MM.1S (cell line): ENCODE data around the gene FAM110A.

Experiments used
- DNase-seq: peaks from one replicate; pipeline ENCODE4 v3.0.0-alpha.2; 2015
- H2AFZ ChIP-seq: fragments of 300-600 bp; sonication (generic); 2 replicates; pipeline ENCODE4 v1.6.0; 2016; ENCODE audit warnings: antibody characterized with exemption, low read length
- H3F3A ChIP-seq: fragments of 300-600 bp; sonication (generic); 2 replicates; pipeline ENCODE4 v1.6.1; 2016; ENCODE audit warnings: mild to moderate bottlenecking, antibody characterized with exemption, low read length, moderate library complexity, mixed read lengths; ENCODE audit not compliant: insufficient read depth
- H3K27ac ChIP-seq: fragments of 300-600 bp; sonication (generic); 2 replicates; pipeline ENCODE4 v1.5.1; 2016; ENCODE audit warnings: mild to moderate bottlenecking, low read length
- H3K27me3 ChIP-seq: fragments of 300-600 bp; sonication (generic); replicated peaks from 2 replicates; pipeline ENCODE4 v1.6.0; 2016; ENCODE audit warnings: low read length; ENCODE audit not compliant: insufficient read depth
- H3K36me3 ChIP-seq: fragments of 300-600 bp; sonication (generic); replicated peaks from 2 replicates; pipeline ENCODE4 v1.6.1; 2016; ENCODE audit warnings: mild to moderate bottlenecking, low read length, mixed read lengths; ENCODE audit not compliant: insufficient read depth
- H3K4me1 ChIP-seq: fragments of 300-600 bp; sonication (generic); 2 replicates; pipeline ENCODE4 v1.6.1; 2016; ENCODE audit warnings: low read length, mixed read lengths
- H3K4me2 ChIP-seq: fragments of 300-600 bp; sonication (generic); 2 replicates; pipeline ENCODE4 v1.6.0; 2016; ENCODE audit warnings: low read depth, low read length
- H3K4me3 ChIP-seq: fragments of 300-600 bp; sonication (generic); 2 replicates; pipeline ENCODE4 v1.5.1; 2016; ENCODE audit warnings: low read length, mixed read lengths
- H3K79me2 ChIP-seq: fragments of 300-600 bp; sonication (generic); 2 replicates; pipeline ENCODE4 v1.6.1; 2016; ENCODE audit warnings: mixed run types, low read length, mixed read lengths
- H3K9ac ChIP-seq: fragments of 300-600 bp; sonication (generic); 2 replicates; pipeline ENCODE4 v1.6.1; 2016; ENCODE audit warnings: low read length, mixed read lengths
- H3K9me2 ChIP-seq: fragments of 300-600 bp; sonication (generic); replicated peaks from 2 replicates; pipeline ENCODE4 v1.6.1; 2016; ENCODE audit warnings: mild to moderate bottlenecking, low read length, mixed read lengths; ENCODE audit not compliant: insufficient read depth
- H3K9me3 ChIP-seq: fragments of 300-600 bp; sonication (generic); replicated peaks from 2 replicates; pipeline ENCODE4 v1.6.1; 2016; ENCODE audit warnings: mild to moderate bottlenecking, low read length, mixed read lengths; ENCODE audit not compliant: insufficient read depth
- H4K20me1 ChIP-seq: fragments of 300-600 bp; sonication (generic); 2 replicates; pipeline ENCODE4 v1.6.1; 2016; ENCODE audit warnings: mild to moderate bottlenecking, low read length, moderate library complexity, mixed read lengths; ENCODE audit not compliant: insufficient read depth
- EZH2 ChIP-seq: fragments of 300-600 bp; sonication (generic); optimal IDR thresholded peaks from 2 replicates; pipeline ENCODE3; 2017; ENCODE audit warnings: low read depth, mild to moderate bottlenecking, antibody characterized with exemption, low read length, mixed read lengths
- EZH2phosphoT487 ChIP-seq: fragments of 300-600 bp; sonication (generic); IDR thresholded peaks from 2 replicates; pipeline ENCODE4 v1.6.1; 2018; ENCODE audit warnings: antibody characterized with exemption, low read length
- TF ChIP-seq, protein P1 (sequence below): fragments of 300-600 bp; sonication (generic); IDR thresholded peaks from 2 replicates; pipeline ENCODE4 v1.5.1; 2016; ENCODE audit warnings: antibody characterized with exemption, low read length, mixed read lengths

The FAM110A gene

GRCh38 chr20:889106-889505, 55.6 kb downstream of the FAM110A start:
- Histone ChIP-seq H3K4me3 (no peak overlapping the region), H3K4me1 (no peaks in the 10 kb centered on the region), H3F3A (no peaks in the 10 kb centered on the region), H3K79me2 (no peaks in the 10 kb centered on the region), H3K27ac (no peak overlapping the region), H2AFZ (no peak overlapping the region), H3K36me3 (no peaks in the 10 kb centered on the region), H3K9me2 (no peaks in the 10 kb centered on the region), H4K20me1 (no peaks in the 10 kb centered on the region), H3K9me3 (no peaks in the 10 kb centered on the region), H3K27me3 (no peaks in the 10 kb centered on the region), H3K9ac (no peak overlapping the region), H3K4me2 (no peak overlapping the region)
- DNase-seq, result no peak
- TF ChIP-seq EZH2 (no peak), EZH2phosphoT487 (no peak)
- TF ChIP-seq, protein P1, sequence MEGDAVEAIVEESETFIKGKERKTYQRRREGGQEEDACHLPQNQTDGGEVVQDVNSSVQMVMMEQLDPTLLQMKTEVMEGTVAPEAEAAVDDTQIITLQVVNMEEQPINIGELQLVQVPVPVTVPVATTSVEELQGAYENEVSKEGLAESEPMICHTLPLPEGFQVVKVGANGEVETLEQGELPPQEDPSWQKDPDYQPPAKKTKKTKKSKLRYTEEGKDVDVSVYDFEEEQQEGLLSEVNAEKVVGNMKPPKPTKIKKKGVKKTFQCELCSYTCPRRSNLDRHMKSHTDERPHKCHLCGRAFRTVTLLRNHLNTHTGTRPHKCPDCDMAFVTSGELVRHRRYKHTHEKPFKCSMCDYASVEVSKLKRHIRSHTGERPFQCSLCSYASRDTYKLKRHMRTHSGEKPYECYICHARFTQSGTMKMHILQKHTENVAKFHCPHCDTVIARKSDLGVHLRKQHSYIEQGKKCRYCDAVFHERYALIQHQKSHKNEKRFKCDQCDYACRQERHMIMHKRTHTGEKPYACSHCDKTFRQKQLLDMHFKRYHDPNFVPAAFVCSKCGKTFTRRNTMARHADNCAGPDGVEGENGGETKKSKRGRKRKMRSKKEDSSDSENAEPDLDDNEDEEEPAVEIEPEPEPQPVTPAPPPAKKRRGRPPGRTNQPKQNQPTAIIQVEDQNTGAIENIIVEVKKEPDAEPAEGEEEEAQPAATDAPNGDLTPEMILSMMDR, result no peak

DNA sequence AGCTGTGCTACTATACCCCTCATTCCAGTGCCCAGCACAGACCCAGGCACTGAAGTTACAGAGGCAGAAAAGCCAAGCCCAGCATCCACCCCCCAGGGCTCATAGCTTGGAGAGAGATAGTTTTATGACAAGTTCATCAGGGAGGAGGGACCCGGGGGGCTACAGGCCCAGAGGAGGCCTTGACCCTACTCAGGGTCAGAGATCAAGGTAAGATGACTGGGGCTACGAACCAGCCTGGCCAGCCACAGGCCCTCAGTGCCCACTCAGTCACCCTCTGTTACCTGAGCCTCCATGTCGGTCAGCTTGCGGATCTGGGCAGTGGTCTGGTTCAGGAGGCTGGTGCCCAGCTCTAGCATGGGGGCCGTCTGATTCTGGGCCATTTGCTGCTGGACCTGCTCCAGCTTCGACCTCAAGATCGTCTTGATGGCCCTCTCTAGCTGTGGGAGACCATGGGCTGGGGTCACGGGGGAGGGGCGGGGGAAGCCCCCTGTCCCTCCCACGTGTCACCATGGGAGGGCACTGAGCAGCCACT, 56.5 kb downstream of the FAM110A start:
- Histone ChIP-seq H4K20me1 (no peaks in the 10 kb centered on the region), H2AFZ (no peak overlapping the region)
- no peak for TF ChIP-seq EZH2phosphoT487
- no peak for TF ChIP-seq EZH2
- TF ChIP-seq, protein P1, result no peak

GRCh38 chr20:890666-891057, 57.1 kb downstream of the FAM110A start:
- Histone ChIP-seq H3K4me3 (no peak overlapping the region), H2AFZ (no peak overlapping the region), H3K36me3 (no peaks in the 10 kb centered on the region), H3K9ac (no peak overlapping the region), H3K9me2 (no peaks in the 10 kb centered on the region), H3K79me2 (no peaks in the 10 kb centered on the region), H3K27me3 (no peaks in the 10 kb centered on the region), H3K4me2 (no peak overlapping the region), H3K4me1 (no peaks in the 10 kb centered on the region), H4K20me1 (no peaks in the 10 kb centered on the region), H3K9me3 (no peaks in the 10 kb centered on the region), H3K27ac (no peak overlapping the region), H3F3A (no peaks in the 10 kb centered on the region)
- DNase-seq, result no peak
- TF ChIP-seq, protein P1, result no peak
- TF ChIP-seq EZH2phosphoT487 (no peak), EZH2 (no peak)

More for the DNA sequence above, 56.5 kb downstream of the FAM110A start:
- Histone ChIP-seq H3K4me1 (no peaks in the 10 kb centered on the region), H3K9me3 (no peaks in the 10 kb centered on the region), H3K27me3 (no peaks in the 10 kb centered on the region), H3K9me2 (no peaks in the 10 kb centered on the region), H3K79me2 (no peaks in the 10 kb centered on the region), H3F3A (no peaks in the 10 kb centered on the region), H3K4me2 (no peak overlapping the region), H3K4me3 (no peak overlapping the region), H3K9ac (no peak overlapping the region), H3K36me3 (no peaks in the 10 kb centered on the region), H3K27ac (no peak overlapping the region)
- DNase-seq, result no peak
